ENCODE data around the gene ARPC5L.
"Not testable (repeated sequence)": the region's sequence is repeated elsewhere in the genome, so short reads cannot be mapped to it uniquely, and the experiment has no call there.

ARPC5L gene

DNA sequence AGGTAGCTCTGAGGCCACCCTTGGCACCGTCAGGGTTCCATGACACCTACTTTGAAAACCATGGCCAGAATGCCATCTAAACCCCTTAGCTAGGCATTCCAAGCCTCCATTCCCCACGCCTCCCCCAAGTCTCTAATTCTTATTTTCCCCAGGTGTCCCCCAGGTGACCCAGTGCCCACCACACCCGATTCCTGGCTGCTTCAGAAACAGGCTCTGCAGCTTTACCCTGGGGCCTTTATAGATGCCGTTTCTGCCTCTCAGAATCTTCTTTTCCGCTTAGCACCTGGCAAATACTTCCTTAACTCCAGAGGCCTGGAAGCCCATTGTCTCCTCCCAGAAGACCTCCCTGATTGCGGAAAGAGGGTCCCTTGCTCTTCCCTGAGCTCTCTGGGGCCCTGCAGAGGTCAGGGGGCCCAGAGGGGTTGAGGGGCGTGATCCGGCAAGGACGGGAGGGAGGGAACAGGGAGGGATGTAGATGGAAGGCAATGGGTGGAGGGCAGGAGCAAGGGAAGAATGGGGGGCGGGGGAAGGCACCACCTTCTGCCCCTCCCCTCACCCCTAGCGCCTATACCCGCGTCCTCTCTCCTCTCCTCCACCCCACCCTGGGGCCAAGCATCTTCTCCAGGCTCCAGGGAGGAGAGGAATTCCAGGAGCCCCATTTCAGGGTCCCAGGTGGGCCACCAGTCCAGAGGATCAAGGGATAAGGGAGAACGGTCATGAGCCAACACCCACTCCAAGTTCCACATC is 20.7 kb upstream of the ARPC5L start:
- no peak for DNase-seq

DNA sequence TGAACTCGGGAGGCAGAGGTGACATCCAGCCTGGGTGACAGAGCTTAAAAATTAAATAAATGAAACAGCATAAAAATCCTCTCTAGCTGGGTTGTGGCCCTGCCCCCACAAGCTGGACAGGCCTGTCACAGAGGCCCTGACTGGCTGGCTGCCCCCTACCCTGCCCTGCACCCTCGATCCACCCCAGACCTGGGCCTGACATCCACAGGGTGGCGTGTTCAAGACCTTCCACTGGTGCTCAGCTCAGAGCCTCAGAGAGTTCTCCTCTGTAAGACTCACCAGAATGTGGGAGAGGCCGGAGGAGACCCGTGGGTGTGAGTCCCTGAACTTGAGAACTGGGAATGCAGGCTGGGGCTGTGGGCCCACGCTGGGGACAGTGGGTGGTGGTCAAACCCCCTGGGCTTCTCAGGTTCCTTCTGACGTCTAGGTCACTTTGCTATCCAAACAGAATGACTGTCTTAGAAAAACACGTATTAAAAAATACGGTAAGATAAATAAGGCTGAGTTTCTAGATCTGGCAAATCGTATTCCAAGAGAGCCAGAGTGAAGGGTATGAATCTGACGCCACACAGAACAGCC is 18.4 kb upstream of the ARPC5L start:
- DNase-seq = no peak

DNA sequence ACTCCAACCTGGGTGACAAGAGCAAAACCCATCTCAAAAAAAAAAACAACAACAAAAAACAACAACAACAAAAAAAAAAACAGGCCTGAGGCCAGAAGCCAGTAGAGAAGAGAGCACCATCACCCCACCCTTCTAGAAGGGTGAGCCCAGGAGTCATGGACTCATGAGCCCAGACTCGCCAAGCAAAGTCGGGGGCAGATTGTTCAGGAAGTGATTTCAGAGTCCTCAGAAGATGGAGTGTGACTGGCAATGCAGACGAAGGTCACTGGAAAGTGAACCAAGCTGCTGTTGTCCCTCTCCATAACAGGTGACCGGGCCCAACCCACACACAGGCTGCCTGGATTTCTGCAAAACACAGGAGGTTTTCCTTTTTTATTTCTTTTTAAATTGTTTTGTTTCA is 17.6 kb upstream of the ARPC5L start:
- DNase-seq = no peak

DNA sequence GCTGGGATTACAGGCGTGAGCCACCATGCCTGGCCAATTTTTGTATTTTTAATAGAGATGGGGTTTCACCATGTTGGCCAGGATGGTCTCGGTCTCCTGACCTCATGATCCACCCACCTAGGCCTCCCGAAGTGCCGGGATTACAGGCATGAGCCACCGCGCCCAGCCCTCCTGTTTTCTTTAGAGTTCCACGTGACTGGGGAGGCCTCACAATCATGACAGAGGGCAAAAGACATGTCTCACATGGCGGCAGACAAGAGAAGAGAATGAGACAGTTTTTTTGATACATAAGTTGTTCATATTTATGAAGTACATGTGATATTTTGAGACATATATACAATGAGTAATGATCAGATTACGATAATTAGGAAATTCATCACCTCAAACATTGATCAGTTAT is 15.5 kb upstream of the ARPC5L start:
- DNase-seq = not testable (repeated sequence)

DNA sequence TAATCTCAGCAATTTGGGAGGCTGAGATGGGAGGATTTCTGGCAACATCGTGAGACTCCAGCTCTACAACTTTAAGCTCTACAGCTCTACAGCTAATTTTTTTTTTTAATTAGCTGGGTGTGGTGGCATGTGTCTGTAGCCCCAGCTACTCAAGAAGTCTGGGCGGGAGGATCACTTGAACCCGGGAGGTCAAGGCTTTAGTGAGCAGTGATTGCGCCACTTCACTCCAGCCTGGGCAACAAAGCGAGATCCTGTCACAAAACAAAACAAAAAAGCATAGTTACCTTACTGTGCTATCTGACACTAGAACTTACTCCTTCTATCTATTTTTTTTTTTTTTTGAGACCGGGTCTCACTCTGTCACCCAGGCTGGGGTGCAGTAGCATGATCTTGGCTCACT is 15.0 kb upstream of the ARPC5L start:
- DNase-seq = no peak

DNA sequence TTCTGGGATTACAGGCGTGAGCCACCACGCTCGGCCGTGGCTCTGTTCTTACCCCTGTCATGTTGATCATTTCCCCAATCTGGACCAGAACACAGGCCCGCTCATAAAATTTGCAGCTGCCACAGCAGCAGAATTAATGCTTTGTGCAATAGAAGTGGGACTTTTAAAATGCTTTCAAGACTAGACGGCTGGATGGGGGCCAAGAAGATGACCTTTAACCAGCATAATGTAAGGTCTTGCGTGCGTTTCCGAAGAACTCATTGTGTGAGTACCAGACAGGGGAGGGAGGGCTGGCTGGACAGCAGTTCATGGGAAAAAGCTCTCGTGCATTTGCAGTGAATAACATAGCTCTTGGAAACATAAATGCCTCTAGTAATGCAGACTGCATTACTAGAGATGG is 12.1 kb upstream of the ARPC5L start:
- no peak for DNase-seq

DNA sequence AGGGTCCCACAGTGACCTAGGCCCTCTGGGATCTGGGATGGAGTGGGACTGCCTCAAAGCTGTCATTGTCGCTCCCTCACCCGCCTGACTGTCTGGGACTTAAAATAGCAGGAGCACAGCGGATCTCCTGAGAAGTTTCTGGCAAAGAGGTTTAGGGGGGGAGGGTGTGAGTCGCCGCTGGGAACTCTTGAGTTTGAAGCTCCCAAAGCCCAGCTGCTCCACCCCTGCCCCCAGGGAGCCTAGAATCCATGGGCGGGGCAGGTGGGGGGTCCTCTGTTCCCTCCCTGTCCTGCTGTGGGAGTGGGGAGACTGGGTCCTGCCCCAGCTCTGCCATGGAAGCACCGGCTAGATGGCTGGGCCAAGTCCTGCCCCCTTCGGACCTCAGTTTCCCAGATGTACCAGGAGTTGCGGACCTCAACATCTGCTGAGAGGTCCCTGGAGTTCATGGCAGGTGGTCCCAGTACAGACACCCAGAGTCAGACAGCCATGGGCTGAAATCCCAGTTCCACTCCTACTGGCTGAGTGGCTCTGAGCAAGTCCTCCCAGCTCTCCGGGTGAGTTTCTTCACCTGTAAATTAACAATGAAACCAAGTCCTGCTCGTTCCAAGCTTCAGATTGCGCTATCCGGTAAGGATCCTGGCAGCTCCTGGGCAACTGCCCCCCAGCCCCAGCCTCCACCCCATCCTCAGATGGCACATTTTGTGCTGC is 9.7 kb upstream of the ARPC5L start:
- DNase-seq = no peak

DNA sequence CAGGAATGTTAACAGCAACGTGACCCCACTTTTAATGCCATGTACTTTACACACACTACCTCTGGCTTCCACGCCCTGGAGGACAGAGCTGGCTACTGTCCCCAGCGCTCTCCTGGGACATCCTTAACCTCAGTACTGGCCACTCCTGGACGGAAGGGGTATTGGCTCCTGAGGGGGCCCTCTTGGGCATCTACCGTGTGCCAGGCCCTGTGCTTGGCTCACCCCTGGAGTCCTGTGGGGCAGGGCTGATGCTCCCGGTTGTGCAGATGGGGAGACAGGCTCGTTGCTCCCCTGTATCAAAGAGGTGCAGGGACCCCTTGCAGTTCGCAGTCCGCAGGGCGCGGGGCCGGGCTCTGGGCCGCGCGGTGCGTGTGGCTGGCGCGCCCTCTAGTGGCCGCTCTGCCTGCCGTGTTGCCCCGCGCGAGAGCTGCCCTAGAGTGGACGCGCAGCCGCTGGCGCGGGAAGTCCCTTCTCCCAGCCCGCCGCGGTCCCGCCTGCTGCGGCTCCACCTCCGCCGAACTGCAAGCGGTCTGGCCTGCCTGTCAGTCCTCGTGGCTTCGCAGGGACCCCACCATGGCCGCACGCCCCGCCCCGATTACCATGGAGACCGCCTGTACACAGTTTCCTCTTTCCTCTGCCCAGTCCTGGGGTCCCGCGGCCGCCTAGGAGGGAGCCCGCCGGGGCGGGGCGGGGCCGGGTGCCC is 8.9 kb upstream of the ARPC5L start, which contains the start of gene WDR38:
TSS of gene WDR38 (plus strand) at position 632 of the 703 bp plus-strand sequence. CDS start 72 bp downstream, outside the sequence.
- DNase-seq = peak; percentile 69

DNA sequence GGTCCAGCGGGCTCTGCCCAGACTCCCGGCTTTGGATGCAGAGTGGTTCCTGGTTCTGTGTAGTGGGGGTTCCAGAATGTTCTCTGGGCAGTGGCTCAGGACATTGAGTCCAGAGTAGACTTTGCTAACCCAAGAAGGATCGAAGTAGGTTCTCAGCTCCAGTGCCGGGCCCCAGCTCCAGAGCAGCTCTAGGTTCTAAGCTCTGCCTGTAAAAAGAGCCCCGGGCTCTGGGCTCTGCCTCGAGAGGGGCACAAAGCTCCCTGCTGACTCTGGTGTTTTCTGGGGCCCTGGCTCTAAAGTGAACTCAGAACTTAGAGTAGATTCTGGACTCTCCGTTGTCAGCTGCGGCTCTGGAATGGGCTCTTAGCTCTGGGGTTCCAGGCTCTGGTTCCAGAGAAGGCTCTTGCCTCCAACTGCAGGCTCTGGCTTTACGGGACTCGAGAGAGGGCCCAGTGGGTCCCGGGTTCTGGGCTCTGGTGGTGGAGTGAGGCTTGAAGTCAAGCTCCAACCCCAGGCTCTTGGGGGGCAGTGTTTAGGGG is 8.3 kb upstream of the ARPC5L start:
- DNase-seq = no peak

DNA sequence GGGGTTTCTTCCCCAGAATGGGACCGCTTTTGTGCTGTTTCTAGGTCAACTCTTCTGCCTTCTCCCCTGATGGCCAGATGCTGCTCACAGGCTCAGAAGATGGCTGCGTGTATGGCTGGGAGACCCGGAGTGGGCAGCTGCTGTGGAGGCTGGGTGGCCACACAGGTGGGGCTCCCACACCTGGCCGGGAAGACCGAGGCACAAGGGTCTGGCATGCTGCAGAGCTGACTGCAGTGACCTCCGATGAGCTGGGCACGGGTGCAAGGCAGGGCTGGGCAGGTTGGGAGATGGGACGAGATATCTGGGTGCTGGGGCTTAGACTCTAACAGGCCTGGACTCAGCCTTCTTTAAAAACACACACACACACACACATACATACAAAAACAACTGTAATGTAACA is 7.8 kb upstream of the ARPC5L start:
- DNase-seq = no peak

DNA sequence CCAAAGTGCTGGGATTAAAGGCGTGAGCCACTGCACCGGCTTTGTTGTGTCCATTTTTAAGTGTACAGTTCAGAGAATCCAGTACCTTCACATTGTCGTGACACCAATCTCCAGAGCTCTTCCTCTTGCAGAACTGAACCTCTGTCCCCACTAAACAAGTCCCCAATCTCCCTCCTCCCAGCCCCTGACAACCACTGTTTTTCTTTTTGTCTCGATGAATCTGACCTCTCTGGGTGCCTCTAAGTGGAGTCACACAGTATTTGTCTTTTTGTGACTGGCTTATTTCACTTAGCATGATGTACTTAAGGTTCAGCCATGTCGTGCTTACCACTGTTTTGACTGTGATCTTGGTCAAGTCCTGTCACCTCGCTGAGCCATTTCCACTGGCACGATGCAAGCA is 7.1 kb upstream of the ARPC5L start:
- DNase-seq = no peak

DNA sequence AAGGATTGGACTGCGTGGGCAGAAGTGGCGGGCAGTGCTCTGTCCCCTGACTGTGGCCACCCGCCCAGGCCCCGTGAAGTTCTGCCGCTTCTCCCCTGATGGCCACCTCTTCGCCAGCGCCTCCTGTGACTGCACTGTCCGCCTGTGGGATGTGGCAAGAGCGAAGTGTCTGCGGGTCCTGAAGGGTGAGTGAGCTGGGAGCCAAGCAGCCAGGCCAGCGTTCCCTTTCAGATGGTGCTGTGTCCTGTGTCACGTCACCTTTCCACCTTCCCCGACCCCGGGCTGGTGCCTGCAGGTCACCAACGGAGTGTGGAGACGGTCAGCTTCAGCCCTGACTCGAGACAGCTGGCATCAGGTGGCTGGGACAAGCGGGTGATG is 6.4 kb upstream of the ARPC5L start:
- DNase-seq = no peak

DNA sequence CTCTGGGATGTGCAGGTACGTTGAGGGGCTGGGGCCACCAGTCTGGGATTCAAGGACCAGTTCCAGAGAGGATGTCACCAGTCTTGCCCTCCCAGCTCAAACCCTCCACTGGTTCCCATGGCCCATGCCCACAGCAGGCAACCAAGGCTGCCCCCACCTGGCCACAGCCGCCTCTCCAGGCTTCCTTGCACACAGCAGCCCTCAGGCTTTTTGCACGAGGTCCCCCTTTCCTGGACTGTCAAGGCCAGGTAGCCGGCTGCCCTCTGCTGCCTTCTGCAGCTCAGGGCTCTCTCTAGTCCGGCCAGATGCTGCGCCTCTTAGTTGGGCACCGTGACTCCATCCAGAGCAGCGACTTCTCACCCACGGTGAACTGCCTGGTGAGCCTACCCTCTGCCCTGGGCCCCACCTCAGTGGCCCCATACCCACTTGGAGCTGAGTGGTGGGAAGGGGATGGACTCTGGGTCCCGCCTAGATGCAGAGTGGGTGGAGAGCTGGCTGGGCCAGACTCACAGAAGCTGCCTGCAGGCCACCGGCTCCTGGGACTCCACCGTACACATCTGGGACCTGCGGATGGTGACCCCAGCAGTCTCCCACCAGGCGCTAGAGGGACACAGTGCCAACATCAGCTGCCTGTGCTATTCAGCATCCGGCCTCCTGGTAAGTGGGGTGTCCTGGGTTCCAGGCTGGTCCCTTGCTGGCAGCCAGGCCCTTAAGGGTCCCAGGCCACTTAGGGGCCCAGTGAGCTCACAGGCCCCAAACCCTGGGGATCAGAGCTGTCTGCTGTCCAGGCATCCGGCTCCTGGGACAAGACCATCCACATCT is 5.8 kb upstream of the ARPC5L start:
- DNase-seq = no peak

DNA sequence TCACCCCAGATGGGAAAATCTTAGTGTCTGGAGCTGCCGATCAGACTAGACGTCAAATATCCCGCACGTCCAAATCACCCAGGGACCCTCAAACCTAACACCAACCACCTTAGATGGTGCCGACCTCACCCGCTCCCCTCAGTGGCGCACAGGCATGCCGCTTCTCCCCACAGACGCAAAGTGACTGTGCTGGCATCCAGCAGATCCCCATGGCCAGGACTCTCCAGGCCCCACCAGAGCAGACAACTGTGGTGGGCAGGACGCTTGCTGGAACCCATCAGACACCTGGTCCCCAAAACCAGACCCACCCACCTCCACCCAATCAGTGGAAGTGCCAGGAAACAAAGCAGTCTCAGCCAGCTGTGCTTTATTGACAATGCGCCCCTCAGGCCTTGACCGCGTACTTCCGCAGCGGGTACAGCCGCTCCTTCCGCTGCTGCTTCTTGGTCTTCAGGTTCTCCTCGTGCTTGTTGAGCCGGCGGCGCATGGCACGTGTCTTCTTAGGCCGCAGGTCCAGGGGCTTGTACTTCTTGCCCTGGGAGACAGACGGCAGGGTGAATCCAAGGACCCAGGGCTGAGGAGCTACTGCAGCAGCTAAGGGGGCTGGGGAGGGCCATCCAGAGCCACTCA is 4.3 kb upstream of the ARPC5L start:
- no peak for DNase-seq

DNA sequence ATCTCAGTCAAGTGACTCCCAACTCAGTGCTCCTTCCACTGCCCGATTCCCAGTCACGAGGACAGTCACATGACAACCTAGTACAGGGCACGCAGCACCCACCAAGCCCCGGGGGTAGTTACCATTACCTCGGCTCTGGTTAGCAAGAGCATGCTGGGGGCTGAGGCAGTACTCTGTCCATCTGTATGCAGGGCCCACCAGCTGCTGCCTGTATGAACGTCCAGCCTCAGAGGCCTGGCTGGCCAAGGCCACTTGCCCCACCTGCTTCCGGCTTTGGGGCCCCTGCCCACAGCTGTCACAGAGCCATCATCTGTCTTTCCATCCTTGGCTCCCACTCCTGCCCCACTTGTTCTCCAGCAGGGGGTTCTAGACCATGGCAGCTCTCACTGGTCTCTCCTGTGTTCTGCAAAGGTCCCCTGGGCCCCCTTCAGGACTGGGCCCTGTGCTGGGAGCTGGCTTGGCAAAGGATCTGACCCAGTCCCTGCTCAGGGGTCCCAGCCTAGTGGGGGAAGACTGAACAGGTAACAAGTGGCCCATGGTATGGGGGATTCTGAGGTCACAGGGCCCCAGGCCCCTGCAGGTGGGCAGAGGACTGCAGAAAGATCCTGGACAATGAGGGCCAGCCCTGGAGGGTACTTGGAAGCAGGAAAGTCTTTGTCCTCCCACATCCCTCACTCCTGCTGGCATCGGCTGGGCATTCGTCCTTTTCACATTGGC is 3.4 kb upstream of the ARPC5L start:
- DNase-seq = no peak

DNA sequence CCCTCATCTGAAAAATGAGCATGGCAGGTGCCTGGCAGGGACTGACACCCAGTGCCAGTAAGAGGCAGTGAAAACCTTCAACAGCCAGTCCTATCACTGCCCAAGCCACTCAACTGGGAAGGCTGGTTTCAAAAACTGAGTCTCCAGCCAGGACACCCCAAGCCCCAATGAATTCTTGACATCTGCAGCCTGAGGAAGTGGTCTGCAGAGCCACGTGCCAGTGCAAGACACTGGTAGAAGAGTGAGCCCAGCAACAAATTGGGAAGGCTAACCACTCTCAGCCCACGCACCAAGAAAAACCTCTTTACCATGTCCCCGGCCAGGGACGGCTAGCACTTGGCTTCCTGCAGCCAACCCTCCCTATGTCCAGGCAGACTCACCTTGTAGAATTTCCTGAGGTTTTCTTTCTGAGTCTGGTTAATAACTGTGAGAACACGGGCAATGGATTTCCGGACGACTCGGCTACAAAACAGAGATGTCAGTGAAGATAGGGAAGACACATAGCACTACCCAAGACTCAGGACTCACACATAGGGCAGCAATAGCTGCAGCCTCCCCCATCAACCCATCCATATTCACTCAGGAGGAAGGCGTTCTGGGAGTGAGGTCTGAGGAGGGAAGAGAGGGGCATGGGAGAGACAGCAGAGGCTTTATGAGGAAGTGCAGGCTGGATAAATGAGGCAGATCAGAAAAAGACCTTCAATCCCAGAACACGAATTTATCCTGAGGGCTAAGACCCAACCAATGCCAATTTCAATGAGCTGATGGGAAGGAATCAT is 1.9 kb upstream of the ARPC5L start:
- no peak for DNase-seq

DNA sequence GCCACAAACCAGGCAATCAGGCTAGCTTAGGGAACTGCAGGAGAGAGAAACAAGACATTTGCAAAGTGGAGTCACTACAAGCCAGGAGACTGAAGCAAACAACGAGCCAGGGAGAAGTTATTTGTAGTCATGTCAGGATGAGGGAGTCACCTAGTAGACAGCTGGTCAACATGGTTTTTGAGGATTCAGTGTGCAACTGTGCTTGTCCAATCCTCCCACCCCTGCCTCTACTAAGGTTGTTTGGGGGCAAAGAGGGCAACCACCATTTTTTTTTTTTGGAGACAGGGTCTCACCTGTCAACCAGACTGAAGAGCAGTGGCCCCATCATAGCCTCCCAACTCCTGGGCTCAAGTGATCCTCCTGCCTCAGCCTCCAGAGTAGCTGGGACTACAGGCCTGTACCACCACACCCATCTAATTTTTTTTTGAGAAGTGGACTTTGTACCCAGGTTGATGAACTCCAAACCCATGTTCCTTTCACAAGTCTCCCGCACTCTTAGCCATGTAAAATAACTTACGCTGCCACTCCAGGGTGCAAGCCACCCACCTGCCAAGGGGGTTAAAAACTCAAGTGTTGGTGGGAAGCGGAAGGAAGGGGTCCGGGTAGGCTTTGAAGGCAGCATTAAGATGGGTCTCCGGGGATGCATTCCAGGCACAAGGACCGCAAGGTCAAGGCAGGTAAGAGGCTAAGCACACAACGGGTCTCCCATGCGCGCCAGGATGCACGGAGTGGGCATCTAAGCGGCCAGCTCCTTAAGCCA is 1.2 kb upstream of the ARPC5L start:
- DNase-seq = no peak

DNA sequence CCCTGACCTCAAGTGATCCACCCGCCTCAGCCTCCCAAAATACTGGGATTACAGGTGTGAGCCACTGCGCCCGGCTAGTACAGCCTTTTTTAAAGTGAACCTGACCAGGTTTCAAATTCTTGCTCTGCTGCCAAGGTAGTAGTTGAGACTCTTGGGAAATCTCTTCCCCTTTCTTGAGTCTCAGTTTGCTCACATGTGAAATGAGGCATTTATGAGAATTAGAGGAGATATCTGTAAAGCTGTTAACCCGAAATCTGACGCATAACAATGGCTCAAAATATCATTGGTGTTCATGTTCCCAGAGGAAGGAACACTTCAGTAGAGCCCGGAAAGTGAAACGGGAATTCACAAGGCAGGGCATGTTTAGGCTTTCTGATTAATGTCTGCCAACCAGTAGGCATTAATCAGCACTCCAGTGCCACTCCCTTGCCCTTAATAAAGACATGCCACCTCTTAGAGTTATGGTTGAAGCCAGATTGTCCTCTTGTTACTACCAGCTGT is 1.5 kb downstream of the ARPC5L start:
- DNase-seq = peak; percentile 90
